GM12892 (cell line): ENCODE data around the gene ZNF653.

Experiments used
- POLR2AphosphoS5 ChIP-seq: IDR thresholded peaks from 2 replicates; pipeline ENCODE4 v1.6.1; 2011; ENCODE audit warnings: low read depth, low read length, control low read depth
- TAF1 ChIP-seq: IDR thresholded peaks from 2 replicates; pipeline ENCODE4 v1.6.1; 2011; ENCODE audit warnings: low read depth, mild to moderate bottlenecking, control low read depth, low read length, borderline replicate concordance

GRCh38 chr19:11456659-11457058 is 49.0 kb downstream of the ZNF653 start:
- TF ChIP-seq POLR2AphosphoS5 (no peak), TAF1 (no peak)
